GM21360 (cell line): ENCODE results near the gene TNRC18.
"Not testable (repeated sequence)": the region's sequence is repeated elsewhere in the genome, so short reads cannot be mapped to it uniquely, and the experiment has no call there.

Source experiments
- ATAC-seq: cut with Tn5 transposase; IDR thresholded peaks from one replicate; pipeline ENCODE4 v1.9.1; 2021; ENCODE audit warnings: mild to moderate bottlenecking, moderate library complexity; ENCODE audit not compliant: unreplicated experiment

Gene TNRC18

DNA sequence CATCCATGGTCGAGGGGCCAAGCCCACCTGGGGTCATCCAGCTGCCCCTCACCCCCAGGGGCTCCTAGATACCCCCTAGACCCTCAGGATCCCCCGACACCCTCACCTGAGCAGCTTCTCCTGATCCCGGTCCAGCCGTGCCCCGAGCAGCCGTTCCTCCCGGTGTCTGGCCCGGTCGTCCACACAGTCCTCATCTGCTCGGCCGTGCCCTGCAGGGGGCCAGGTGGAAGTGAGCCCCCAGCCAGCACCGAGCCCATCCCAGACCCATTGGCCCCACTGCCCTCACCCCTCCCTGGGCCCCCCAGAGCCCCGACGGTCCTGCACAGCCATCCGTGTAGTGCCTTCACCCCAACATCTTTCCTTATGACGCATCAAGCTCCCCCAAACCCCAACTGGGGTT, 45.8 kb downstream of the TNRC18 start:
- ATAC-seq: no peak

DNA sequence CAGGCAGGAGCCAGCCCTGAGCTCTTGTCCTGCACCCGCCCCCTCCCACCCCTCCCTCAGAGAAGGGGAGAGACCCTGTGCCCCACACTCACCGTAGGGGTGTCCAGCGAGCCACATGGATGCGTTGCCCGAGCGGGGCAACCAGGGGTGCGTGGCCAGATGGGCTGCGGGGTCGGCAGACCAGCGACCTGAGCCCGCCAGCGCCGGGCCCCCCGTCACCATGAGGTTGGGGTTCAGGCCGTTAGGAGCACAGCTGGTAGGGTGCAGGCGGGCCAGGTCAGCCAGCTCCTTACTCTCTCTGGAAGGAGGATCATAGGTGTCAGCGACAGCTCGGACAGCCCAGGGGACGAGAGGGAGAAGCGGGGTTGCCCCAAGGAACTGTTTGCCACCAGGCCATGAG, 46.4 kb downstream of the TNRC18 start:
- ATAC-seq: no peak

DNA sequence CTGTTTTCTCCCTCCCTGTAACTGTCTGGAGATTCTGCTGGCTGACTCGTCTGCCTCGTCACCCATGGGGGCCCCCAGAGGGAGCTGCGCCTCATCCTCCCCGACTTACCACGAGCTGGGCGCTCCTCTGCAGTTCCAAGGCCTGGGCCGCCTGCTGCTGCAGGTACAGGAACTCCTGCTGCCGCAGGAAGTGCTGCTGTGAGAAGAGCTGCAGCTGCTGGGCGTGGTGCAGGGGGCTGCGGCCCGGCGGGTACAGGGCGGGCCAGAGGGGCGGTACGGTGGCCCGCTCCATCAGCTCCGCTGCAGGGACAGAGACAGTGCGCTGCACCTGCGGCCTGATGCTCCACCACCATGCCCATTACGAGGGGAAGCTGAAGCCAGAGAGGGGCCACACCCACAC, 47.7 kb downstream of the TNRC18 start:
- ATAC-seq: no peak

DNA sequence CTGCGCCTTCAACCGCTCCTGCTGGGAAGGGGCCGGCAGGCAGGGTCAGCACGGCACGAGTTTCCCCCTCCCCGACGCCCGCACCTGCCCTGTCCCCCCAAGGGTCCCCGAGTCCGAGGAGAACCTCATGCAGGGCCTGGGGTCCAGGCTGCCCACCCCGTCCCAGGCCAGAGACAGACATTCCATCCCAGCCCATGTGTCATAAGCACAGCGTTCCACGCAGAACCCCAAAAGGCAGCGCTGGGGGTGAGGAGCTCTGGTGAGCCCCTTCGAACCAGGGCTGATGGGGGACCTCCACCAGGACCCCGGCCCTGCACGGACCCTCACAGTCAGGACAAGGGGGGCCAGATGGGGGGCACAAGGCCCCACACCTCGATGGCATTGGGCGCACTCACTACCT, 49.2 kb downstream of the TNRC18 start:
- ATAC-seq: no peak

DNA sequence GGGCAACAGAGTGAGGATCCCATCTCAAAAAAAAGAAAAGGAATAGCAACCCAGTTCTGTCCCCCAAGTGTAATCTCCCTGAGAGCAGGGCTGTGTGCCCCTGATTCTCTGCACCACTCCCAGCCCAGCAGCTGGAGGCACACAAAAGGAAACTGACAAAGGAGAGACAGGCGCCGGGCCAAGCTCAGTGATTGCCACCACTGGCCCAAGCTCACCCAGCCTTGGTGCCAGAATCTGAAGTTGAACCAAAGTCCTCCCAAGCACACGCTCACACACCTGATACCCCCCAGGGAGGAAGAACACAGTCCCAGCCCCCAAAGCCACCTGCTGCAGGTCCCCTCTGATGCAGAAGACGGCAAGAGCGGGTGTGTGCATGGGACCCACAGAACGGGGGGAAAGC, 50.3 kb downstream of the TNRC18 start:
- ATAC-seq: no peak

DNA sequence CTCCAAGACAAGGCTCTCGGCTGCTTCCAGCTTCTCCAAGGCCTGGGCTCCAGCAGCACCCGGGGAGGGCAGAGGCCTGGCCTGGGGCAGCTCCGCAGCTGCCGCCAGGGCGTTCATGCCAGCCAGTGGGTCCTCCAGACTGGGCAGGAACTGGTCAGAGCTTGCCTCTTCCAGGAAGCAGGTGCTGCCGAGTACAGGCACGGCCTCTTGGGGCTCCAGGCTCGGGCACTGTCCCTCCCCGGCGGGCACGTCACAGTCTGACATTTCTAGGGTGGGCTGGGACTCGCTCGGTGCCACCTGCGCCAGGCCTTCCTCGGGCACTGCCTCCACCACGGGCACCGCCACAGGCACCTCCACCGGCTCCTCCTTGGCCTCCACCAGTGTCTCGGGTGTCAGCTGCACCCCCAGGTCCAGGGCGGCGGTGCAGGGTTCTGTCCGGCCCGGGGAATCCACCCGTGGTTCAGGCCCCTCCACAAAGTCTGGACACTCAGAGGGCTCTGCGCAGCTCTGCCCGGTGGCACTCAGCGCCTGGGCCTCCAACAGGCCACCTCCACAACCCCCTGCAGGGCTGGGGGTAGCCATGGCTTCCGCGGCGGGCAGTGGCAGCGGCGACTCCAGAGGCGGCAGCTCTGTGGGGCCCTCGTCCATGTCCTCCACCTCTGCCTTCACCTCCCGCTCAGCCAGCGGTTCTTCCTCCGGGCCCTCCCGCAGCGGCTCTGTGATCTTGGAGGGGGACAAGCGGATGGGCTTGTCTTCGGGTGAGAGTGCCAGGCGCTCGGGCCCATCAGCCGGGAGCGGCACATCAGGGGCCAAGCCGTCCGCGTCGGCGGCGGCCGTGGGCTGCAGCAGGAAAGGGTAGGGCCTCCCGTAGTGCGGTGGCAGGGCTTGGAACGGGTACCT, 52.9 kb downstream of the TNRC18 start:
- no peak for ATAC-seq

DNA sequence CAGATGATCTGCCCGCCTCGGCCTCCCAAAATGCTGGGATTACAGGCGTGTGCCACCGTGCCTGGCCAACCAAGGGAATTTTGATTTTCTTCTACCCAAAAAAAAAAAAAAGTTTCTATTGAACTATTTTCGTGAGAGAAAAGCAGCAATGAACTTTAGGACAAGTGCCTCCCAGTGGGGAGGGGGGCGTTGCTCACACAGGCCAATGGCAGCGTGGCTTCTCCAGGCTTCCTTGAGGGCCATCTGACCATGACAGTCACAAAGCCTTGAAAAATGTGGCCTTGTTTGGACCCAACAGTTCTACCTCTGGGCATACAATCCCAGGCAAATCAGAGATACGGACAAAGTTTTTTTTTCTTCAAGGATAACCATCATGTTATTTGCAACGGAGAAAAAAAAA, 56.0 kb downstream of the TNRC18 start:
- no peak for ATAC-seq

DNA sequence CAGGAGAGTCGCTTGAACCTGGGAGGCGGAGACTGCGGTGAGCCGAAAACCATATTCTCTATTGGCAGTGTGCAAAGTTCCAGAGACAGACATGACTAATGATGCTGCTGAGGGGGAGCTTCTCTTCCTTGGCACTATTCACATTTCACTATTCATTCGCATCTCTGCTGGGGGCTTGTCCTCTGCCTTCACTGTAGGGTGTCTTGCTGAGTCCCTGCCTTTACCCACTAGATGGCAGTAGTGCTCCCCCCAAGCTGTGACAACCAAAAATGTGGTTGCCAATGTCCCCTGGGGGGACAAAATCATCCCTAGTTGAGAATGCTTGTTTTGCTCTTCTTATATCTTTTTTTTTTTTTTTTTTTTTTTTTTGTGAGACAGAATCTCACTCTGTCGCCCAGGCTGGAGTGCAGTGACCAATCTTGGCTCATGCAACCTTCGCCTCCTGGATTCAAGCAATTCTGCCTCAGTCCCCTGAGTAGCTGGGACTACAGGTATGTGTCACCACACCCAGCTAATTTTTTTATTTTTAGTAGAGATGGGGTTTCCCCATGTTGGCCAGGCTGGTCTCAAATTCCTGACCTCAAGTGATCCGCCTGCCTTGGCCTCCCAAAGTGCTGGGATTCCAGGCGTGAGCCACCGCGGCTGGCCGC, 57.5 kb downstream of the TNRC18 start:
- ATAC-seq: not testable (repeated sequence)

DNA sequence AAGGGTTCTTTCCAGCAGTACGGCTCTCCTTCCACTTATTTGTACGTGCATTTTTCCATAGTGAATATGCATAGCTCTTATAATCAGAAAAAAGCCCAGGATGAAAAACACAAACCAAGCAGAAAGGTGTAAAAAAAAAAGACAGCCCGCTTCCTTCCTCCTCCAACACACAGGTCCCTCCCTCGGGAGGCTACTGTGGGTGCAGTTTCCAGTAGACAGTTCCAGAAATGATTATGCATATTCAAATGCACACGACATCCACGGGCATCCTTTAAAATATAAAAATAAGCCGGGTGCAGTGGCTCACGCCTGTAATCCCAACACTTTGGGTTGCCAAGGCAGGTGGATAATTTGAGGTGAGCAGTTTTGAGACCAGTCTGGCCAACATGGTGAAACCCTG, 59.9 kb downstream of the TNRC18 start:
- ATAC-seq: no peak

DNA sequence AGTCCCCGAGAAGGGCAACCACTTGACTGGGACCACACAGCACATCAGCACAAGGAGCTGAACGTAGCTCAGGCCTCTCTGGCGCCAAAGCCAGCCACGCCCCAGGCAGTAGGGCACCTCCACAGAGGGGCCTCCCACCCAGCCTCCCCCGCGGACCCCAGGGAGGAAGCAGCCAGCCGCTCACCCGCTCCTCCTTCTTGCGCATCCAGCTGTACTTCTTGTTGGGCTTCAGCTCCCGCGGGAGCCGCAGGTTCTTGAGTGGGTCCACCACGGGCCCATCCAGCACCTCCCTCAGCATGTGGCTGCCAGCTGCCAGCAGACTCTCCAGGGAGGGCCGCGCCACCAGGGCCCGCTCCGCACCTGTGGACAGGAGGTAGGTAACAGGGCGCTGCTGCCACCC, 61.2 kb downstream of the TNRC18 start:
- ATAC-seq: no peak

DNA sequence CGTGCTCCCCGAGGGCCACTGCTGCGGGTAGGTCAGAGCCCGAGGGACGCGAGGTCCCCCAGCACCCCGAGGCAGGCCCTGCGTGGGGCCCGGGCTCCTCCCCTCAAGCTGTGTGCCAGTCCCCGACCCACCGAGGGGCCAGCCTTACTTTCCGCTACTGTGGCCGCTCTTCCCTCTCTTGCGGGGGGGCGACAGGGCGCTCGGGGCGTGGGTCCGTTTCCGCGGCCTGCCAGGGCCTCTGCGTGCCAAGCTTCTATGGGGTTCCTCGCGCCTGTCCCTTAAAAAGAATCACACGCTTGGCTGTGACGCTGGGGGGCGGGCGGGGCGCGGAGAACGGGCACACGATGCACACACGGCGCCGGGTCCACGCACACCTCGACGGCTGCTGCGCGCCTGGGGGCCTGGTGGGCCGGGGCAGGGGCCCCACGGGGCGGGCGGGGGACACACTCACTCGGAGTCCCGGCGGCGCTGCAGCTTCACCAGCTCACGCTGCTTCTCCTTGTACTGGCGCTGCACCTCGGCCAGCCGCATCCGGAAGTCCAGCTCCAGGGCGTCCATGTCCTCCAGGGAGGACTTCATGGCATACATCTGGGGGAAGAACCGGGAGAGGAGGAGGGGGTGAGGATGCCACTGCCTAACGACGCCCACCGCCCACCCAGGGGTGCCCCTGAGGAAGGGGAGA, 62.0 kb downstream of the TNRC18 start:
- ATAC-seq: no peak

DNA sequence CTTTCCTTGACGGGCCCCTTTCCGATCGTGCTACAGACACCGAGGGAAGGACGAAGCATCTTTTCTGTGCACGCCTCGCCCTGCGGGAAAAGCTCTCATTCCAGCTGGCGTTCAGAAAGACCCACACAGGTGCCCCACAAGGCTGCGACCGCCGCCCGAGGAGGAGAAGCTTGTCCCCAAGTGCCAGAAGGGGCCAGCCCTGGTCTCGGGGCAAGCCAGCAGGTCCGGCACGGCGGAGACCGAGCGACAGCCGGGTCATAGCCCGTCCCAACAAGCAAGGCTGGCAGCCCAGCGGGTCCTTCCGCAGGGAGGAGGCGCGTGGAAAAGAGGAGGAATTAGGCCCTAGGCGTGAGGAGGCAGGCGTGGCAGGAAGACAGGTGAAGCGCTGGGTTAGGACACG, 62.7 kb downstream of the TNRC18 start:
- ATAC-seq: no peak

DNA sequence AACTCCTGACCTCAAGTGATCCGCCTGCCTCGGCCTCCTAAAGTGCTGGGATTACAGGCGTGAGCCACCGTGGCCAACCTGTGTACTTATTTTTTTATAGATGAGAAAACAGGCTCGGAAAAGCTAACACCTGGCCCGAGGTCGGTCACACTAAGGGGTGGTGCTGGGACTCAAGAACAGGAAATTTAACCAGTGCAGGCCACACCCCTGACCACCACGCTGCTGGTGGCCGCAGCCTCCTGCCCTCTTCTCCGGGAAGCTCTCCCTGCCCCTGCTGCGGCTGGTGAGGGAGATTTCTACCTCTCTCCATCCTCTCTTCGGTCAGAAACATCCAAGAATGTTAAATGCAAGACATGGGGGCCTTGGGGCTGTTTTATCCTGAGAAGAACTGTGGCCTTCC, 63.2 kb downstream of the TNRC18 start:
- ATAC-seq: no peak

DNA sequence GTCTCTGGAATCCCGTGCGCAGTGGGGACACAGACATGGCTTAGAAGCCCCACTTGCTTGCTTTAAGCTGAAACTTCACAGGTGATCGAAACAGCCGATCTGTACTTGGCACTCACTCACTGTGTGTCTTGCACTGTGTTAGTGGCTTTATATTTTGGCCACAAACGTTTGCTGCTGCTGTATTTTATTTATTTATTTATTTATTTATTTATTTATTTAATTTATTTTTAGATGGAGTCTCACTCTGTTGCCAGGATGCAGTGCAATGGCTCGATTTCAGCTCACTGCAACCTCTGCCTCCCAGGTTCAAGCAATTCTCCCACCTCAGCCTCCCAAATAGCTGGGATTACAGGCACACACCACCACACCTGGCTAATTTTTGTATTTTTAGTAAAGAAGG, 63.6 kb downstream of the TNRC18 start:
- not testable (repeated sequence) for ATAC-seq

DNA sequence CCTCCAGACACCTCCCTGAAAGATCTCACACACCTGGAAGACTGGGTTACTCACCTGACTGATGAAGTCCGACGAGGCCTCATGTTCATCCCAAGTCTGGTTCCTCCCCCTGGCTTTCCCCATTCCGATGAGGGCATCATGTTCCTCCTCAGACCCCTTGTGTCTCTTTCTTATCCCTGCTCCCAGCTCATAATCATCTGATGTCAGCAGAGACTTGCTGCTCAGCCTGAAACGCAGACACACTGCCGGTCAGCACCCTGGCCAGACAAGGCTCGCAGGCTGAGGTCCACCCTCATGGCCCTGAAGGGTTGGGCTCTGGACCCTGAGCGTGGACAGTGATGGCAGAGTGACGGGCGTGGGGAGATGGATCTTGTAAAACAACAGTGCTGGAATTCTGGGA, 64.3 kb downstream of the TNRC18 start:
- ATAC-seq: no peak

DNA sequence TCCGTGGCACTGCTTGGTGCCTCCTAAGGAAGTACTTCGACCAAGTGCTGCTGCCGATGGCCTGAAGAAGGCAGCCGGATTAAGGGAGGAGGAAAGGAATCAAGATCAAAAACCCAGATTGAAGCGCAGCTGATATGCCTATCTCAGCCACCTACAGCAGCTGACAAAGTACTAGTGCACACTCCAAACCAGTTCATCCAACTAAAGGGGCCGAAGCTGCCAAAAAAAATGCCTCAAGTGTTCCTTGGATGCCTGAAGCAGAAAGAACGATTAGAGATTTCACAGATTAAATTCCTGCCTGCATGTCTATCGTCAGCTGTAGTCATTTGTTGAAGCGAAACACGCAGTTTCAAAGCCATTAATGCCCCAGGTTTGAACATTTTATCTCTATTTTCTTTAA, 65.7 kb downstream of the TNRC18 start:
- no peak for ATAC-seq

DNA sequence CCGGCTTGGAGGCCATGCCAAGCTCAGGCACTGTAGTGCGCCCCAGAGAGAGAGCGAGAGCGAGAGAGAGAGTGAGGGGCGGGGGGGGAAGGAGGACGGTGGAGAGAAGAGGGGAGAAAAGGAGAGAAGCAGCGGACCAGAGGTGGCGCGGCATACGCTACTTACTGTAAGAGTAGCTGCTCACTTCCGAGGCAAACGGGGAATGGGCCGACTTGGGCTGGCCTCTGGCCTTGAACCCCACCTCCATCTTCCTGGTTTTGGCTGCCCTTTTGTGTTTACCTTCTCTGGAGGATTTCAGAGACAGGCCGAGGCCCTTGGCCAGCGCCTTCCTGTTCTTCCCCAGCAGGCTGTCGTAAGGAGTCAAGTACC, 66.9 kb downstream of the TNRC18 start:
- no peak for ATAC-seq

DNA sequence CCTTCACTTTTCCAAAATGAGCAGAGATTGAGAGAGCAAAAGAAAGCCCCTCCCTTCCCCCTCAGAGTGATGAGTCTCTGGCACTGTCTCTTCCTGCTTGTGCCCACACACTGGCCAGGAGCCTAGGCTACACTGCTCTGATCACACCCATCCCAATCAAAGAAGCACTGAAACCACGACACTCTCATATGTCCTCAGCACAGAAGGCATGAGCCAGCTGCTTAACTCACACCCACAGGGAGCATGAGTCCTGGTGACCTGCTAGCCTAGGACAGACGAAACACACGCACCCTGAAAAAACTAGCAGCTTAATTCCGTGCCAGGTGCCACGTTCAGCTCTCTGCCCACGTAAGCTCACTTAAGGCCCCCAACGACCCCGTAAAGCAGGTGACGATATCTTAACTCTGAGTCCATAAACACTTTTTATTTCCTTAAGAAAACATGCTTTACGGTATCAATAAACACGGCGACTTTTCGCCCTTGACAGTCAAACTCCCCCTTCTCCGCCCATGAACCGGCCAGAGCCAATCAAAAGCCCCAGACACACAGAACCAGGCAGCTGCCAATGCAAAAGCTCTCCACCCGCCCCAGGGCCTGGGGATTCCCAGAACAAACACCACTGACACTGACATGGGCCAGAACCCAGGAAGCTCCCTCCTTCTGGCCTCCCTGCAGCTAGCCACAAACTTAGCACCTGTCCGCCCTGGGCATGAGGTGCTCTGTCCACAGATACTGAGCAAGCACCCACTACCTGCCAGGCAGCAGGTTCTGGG, 69.0 kb downstream of the TNRC18 start:
- no peak for ATAC-seq

DNA sequence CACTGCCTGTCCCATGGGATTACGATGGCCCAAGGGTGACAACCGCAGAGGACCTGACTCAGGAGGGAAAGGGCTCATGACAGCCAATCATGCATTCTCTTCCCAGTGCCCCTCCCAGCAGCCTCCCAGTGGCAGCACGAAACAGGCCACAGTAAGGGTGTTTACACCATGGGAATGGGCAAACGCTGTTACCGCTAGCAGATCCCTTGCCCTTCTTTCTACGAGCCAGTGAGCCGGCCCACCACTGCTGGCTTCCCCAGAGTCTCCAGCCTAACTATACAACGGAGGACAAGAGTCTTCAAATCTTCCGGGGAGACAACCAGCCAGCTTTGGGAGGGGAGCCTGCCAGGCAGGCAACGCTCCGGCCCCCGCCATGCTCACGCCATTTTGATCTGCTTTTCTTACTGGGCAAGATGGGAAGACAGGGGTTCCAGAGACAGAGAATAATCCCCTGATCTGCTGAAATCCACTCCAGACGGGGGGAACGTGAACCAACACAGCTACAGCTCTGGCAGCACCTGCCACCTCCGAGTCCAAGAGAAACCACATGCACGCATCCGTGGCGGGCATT, 71.1 kb downstream of the TNRC18 start:
- no peak for ATAC-seq

DNA sequence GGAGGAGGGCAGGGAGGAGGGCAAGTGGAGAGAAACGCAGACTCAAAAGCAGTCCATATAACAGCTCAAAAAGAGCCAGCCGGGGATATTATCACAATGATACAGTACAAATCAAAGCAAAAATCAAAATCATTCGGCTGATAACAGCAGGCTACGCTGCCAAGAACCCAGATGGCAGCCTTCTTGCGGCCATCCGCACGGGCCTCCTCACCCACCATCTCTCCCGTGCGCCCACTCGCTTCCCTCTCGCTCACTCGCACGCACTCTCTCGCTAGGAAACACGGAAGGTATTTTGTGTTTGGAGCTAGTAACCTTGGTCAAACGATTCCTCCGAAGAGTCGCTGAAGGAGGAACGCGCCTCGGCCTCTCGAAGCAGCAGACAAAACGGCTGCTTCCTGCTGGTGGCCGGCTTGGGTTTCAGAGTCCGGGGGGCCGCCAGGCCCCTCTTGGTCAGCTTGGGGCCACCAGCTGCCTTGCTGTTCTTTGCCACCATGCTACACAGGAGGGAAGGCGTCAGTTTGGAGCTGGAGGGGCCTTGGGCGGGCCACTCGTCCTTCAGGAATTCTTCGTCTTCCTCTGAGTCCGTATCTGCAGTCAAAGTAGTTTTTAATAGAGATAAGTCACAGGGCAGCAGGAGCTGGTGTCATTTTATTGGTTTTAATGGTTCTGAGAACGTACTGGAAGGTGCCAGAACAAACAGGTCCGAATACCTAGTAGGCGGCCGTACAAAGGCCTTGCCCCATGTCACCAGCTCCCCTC, 71.9 kb downstream of the TNRC18 start:
- ATAC-seq: no peak
